ENCODE measurements around the gene XPA. TPM values are rescaled to one million over a fixed set of nuclear protein-coding genes. Genes with fewer than 3 reads are reported as not detected.
A peak's percentile ranks its signal among the peaks of the same experiment; 100 is the strongest.

XPA gene
- polyA plus RNA-seq, 3 donors = 2.9 to 15.8 (median 15.4) TPM

GRCh38 chr9:97660847-97661246 is 36.3 kb downstream of the XPA start:
- whole genome bisulfite sequencing (ENCODE audit: insufficient coverage) = no CpG with 5 or more reads among the region's 2 CpGs
- H3K4me1 Mint-ChIP-seq = peaks cover 13% of the 10 kb centered on the region
- Histone ChIP-seq H3K9ac (ENCODE audit: insufficient read depth, low read length, poor library complexity, severe bottlenecking) (no peak overlapping the region), H3K27ac (ENCODE audit: low read depth in 1 of 2, low read length in 2 of 2) (peak overlapping the region in 1 of 2 donors; percentile 78), H3K79me2 (ENCODE audit: insufficient read depth, low read length) (no peaks in the 10 kb centered on the region), H3K27me3 (ENCODE audit: control insufficient read depth in 2 of 2, insufficient read depth in 2 of 2, low read length in 2 of 2) (no peaks in the 10 kb centered on the region), H3K4me1 (ENCODE audit: control insufficient read depth in 1 of 2, insufficient read depth in 2 of 2, low read length in 2 of 2) (peaks cover 0 to 9% of the 10 kb centered on the region in 2 donors), H3K4me3 (replicated peaks in 1 of 3; ENCODE audit: low read depth in 2 of 3, low read length in 3 of 3) (no peak overlapping the region), H3K9me3 (replicated peaks in 1 of 2; ENCODE audit: control insufficient read depth in 1 of 2, insufficient read depth in 1 of 2, low read length in 2 of 2) (no peaks in the 10 kb centered on the region), H4K20me1 (ENCODE audit: insufficient read depth, low read length) (no peaks in the 10 kb centered on the region), H3K36me3 (replicated peaks in 1 of 2; ENCODE audit: control insufficient read depth in 1 of 2, insufficient read depth in 2 of 2, low read length in 2 of 2) (peaks cover 75 to 94% of the 10 kb centered on the region in 2 donors), H3K4me2 (replicated peaks; ENCODE audit: extremely low read depth, low read length, poor library complexity, severe bottlenecking) (no peak overlapping the region), H2AFZ (ENCODE audit: insufficient read depth, low read depth, low read length, poor library complexity, severe bottlenecking) (peak overlapping the region; percentile 59)
- H3K27ac Mint-ChIP-seq = peak overlapping the region; percentile 18 to 88 (median 82)
- no peak for DNase-seq
- H3K27me3 Mint-ChIP-seq (ENCODE audit: low read depth in 3 of 3) = no peaks in the 10 kb centered on the region
- intact Hi-C loops (cut with micrococcal nuclease) = no loop called here
- H3K4me3 Mint-ChIP-seq = no peak overlapping the region
- no peak for TF ChIP-seq CTCF (IDR thresholded peaks at IDR 0.05)
- peaks cover 81 to 84% of the 10 kb centered on the region in 2 donors for H3K36me3 Mint-ChIP-seq
- H3K9me3 Mint-ChIP-seq = peaks cover 0 to 3% (median 0%) of the 10 kb centered on the region in 7 donors

DNA sequence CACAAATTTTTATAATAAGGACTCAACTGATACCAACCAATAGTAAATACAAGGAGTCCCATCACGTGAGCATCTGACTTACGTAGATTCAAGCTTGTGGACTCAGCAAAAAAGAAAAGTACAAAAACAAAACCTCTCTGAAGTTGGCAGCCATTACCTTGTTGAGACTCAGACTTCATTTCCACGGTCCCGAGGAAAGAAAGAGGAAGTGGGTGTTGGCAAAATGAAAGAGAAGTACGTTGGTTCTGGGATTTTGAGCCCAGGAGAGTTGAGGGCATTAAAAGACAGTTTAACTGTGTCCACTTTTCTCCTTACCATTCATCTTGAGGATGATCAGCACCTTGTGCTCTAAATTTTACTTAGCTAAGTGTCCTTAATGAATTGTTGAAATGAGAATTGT is 36.8 kb downstream of the XPA start:
- Histone ChIP-seq H2AFZ (ENCODE audit: insufficient read depth, low read depth, low read length, poor library complexity, severe bottlenecking) (peak overlapping the region; percentile 59), H3K9me3 (replicated peaks in 1 of 2; ENCODE audit: control insufficient read depth in 1 of 2, insufficient read depth in 1 of 2, low read length in 2 of 2) (no peaks in the 10 kb centered on the region), H3K27me3 (ENCODE audit: control insufficient read depth in 2 of 2, insufficient read depth in 2 of 2, low read length in 2 of 2) (no peaks in the 10 kb centered on the region), H4K20me1 (ENCODE audit: insufficient read depth, low read length) (no peaks in the 10 kb centered on the region), H3K4me2 (replicated peaks; ENCODE audit: extremely low read depth, low read length, poor library complexity, severe bottlenecking) (peak overlapping the region; percentile 24), H3K4me1 (ENCODE audit: control insufficient read depth in 1 of 2, insufficient read depth in 2 of 2, low read length in 2 of 2) (peaks cover 0 to 9% of the 10 kb centered on the region in 2 donors), H3K4me3 (replicated peaks in 1 of 3; ENCODE audit: low read depth in 2 of 3, low read length in 3 of 3) (no peak overlapping the region), H3K36me3 (replicated peaks in 1 of 2; ENCODE audit: control insufficient read depth in 1 of 2, insufficient read depth in 2 of 2, low read length in 2 of 2) (peaks cover 76 to 94% of the 10 kb centered on the region in 2 donors), H3K9ac (ENCODE audit: insufficient read depth, low read length, poor library complexity, severe bottlenecking) (no peak overlapping the region), H3K27ac (ENCODE audit: low read depth in 1 of 2, low read length in 2 of 2) (peak overlapping the region in 1 of 2 donors; percentile 78), H3K79me2 (ENCODE audit: insufficient read depth, low read length) (no peaks in the 10 kb centered on the region)
- intact Hi-C loops (cut with micrococcal nuclease) = no loop called here
- WGBS (ENCODE audit: insufficient coverage) = 0% methylated on average over 2 of the region's 5 CpGs
- Mint-ChIP-seq H3K27me3 (ENCODE audit: low read depth in 3 of 3) (no peaks in the 10 kb centered on the region), H3K4me3 (peak overlapping the region in 1 of 2 donors; percentile 57), H3K27ac (peak overlapping the region; percentile 27 to 88 (median 82)), H3K4me1 (peaks cover 13% of the 10 kb centered on the region), H3K9me3 (peaks cover 0 to 3% (median 0%) of the 10 kb centered on the region in 7 donors), H3K36me3 (peaks cover 82 to 84% of the 10 kb centered on the region in 2 donors)
- TF ChIP-seq CTCF (IDR thresholded peaks at IDR 0.05) = no peak
- peak; percentile 39 to 60 (median 48) for DNase-seq
